Caco-2 (cell line): Measurements from ENCODE around the gene ALG3. TPM values are rescaled to one million over a fixed set of nuclear protein-coding genes. Genes with fewer than 3 reads are reported as not detected.

Source experiments
- BruUV-seq: library from RNA; stranded (reverse); fragments of 400-500 nt; replicated peaks from 2 replicates; lab custom pipeline; 2021; lab: Mats Ljungman, UMichigan
- CTCF ChIA-PET: fragments of 300-600 bp; sonication (Branson Sonifier 250); formaldehyde crosslinking; loops from one replicate; lab custom pipeline; 2022; ENCODE audit warnings: antibody characterized with exemption; lab: Charles Lee
- POLR2A ChIA-PET: fragments of 300-600 bp; sonication (Branson Sonifier 250); formaldehyde crosslinking; loops from one replicate; lab custom pipeline; 2022; ENCODE audit warnings: antibody characterized with exemption; lab: Charles Lee
- DNase-seq, 2 experiments: peaks; one replicate each; pipeline versions ENCODE4 v3.0.0 to v3.0.0-alpha.2; 2020 to 2022
- H3K27me3 ChIP-seq: replicated peaks from 2 replicates; pipeline ENCODE4 v1.6.0; 2011; ENCODE audit warnings: low read length; ENCODE audit not compliant: control insufficient read depth, insufficient read depth
- H3K36me3 ChIP-seq: 2 replicates; pipeline ENCODE4 v1.5.1; 2011; ENCODE audit warnings: low read length; ENCODE audit not compliant: control insufficient read depth, insufficient read depth
- H3K4me1 ChIP-seq: fragments of 250-450 bp; sonication (Bioruptor Pico); 2 replicates; pipeline ENCODE4 v1.5.1; 2020; ENCODE audit warnings: mild to moderate bottlenecking
- H3K4me3 ChIP-seq: 2 replicates; pipeline ENCODE4 v1.5.1; 2011; ENCODE audit warnings: low read depth, mild to moderate bottlenecking, control low read depth, low read length
- H3K9me3 ChIP-seq: fragments of 250-450 bp; sonication (Bioruptor Pico); 2 replicates; pipeline ENCODE4 v1.5.1; 2020; ENCODE audit warnings: mild to moderate bottlenecking, moderate library complexity
- H3K27ac Mint-ChIP-seq: one replicate; pipeline ENCODE4 v1.8.0; 2022; ENCODE audit warnings: mixed read lengths; ENCODE audit not compliant: unreplicated experiment
- H3K27me3 Mint-ChIP-seq: one replicate; pipeline ENCODE4 v1.8.0; 2022; ENCODE audit warnings: mixed read lengths; ENCODE audit not compliant: insufficient read depth, unreplicated experiment
- H3K36me3 Mint-ChIP-seq: one replicate; pipeline ENCODE4 v1.8.0; 2022; ENCODE audit warnings: mild to moderate bottlenecking, mixed read lengths; ENCODE audit not compliant: insufficient read depth, unreplicated experiment
- H3K4me1 Mint-ChIP-seq: one replicate; pipeline ENCODE4 v1.8.0; 2022; ENCODE audit warnings: low read depth, mixed read lengths; ENCODE audit not compliant: unreplicated experiment
- H3K4me3 Mint-ChIP-seq: one replicate; pipeline ENCODE4 v1.8.0; 2022; ENCODE audit warnings: mild to moderate bottlenecking, moderate library complexity, mixed read lengths; ENCODE audit not compliant: unreplicated experiment
- H3K9me3 Mint-ChIP-seq: one replicate; pipeline ENCODE4 v1.8.0; 2022; ENCODE audit warnings: mixed read lengths; ENCODE audit not compliant: unreplicated experiment
- intact Hi-C: fragments of 100-400 bp; cut with micrococcal nuclease; formaldehyde crosslinking; loops from one replicate; pipeline ENCODE4 v1.10.0; 2022; ENCODE audit not compliant: unreplicated experiment
- total RNA-seq: library from RNA; stranded (reverse); gene quantifications from 2 replicates; pipeline ENCODE4 v1.2.3, GENCODE V29; 2022
- TF ChIP-seq, protein P1 (sequence below), 2 experiments: fragments of 200-600 bp in 1 of 2; IDR thresholded peaks; 1 replicate in 1 of 2; 2 replicates in 1 of 2; pipeline versions ENCODE4 v1.5.1 to v1.8.0; 2011 to 2022; ENCODE audit warnings: antibody characterized with exemption in 1 of 2, control low read depth in 1 of 2, inconsistent platforms in 1 of 2, low read depth in 1 of 2, low read length in 1 of 2, mild to moderate bottlenecking in 1 of 2, moderate library complexity in 1 of 2; ENCODE audit not compliant: insufficient read depth in 1 of 2, severe bottlenecking in 1 of 2, unreplicated experiment in 1 of 2

ALG3 gene
- total RNA-seq, 1 experiment from 2014 or later, result 73.4 TPM

DNA sequence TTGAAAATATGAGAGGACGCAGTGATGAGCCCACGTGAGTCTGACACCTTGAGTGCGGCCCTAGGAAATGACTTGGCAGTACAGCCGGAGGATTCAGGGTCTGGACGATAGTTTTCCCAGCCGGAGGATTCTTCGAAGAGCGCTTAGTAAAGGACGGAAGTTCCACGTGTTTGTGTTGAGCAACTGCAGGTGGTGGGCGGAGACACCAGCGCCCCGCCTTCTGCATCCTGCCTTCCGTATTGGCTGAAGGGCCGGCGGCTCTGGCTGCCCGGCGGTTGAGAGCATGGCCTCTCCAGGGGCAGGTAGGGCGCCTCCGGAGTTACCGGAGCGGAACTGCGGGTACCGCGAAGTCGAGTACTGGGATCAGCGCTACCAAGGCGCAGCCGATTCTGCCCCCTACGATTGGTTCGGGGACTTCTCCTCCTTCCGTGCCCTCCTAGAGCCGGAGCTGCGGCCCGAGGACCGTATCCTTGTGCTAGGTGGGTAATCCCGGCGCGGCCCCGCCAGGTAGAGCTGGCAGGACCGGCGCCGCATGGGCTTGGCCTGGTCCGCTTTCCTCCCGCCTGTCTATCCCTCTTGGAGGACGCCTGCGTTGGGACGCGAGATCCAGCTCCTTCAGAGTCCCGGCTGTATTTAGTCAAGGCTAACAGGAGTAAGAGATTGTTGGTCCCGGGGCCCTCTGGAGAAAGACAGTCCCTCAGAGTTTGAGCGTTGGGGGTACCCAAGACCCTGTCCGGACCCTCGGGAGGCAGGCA lies 827 bp upstream of the ALG3 start, which contains the start of gene EEF1AKMT4:
EEF1AKMT4 (plus strand) TSS at position 261 of the 755 bp plus-strand sequence; CDS start at position 284, 23 bp downstream.
- Histone ChIP-seq H3K4me3 (peak within 1 kb of the TSS; percentile 89), H3K27me3 (no peaks in the 10 kb centered on the region), H3K4me1 (no peaks in the 10 kb centered on the region), H3K9me3 (no peaks in the 10 kb centered on the region), H3K36me3 (no peaks in the 10 kb centered on the region; the same call in 1 of the 2 replicates)
- ChIA-PET CTCF (interaction anchor here (0.6 to 1.0 kb wide), 3 partner anchors 9 to 75 kb away, joined by 4 to 5 read pairs (median 4); no protein-coding TSS in a partner anchor), POLR2A (no interaction called here)
- intact Hi-C loops, result loop anchor here (1.0 to 2.0 kb wide), 4 partner anchors 13 to 105 kb away; no protein-coding TSS in a partner anchor
- Mint-ChIP-seq H3K4me1 (no peaks in the 10 kb centered on the region), H3K36me3 (peaks cover 22% of the 10 kb centered on the region), H3K9me3 (no peaks in the 10 kb centered on the region), H3K27me3 (no peaks in the 10 kb centered on the region), H3K4me3 (peak within 1 kb of the TSS; percentile 89), H3K27ac (peak within 1 kb of the TSS; percentile 96)
- peak; percentile 97 to 98 for DNase-seq
- TF ChIP-seq, protein P1, sequence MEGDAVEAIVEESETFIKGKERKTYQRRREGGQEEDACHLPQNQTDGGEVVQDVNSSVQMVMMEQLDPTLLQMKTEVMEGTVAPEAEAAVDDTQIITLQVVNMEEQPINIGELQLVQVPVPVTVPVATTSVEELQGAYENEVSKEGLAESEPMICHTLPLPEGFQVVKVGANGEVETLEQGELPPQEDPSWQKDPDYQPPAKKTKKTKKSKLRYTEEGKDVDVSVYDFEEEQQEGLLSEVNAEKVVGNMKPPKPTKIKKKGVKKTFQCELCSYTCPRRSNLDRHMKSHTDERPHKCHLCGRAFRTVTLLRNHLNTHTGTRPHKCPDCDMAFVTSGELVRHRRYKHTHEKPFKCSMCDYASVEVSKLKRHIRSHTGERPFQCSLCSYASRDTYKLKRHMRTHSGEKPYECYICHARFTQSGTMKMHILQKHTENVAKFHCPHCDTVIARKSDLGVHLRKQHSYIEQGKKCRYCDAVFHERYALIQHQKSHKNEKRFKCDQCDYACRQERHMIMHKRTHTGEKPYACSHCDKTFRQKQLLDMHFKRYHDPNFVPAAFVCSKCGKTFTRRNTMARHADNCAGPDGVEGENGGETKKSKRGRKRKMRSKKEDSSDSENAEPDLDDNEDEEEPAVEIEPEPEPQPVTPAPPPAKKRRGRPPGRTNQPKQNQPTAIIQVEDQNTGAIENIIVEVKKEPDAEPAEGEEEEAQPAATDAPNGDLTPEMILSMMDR (IDR thresholded peaks at IDR 0.05; ENCODE audit: insufficient read depth in 1 of 2, low read depth in 1 of 2, low read length in 1 of 2, severe bottlenecking in 1 of 2, unreplicated experiment in 1 of 2), result peak; percentile 38 to 60
- TSS peak; percentile 51 for BruUV-seq

DNA sequence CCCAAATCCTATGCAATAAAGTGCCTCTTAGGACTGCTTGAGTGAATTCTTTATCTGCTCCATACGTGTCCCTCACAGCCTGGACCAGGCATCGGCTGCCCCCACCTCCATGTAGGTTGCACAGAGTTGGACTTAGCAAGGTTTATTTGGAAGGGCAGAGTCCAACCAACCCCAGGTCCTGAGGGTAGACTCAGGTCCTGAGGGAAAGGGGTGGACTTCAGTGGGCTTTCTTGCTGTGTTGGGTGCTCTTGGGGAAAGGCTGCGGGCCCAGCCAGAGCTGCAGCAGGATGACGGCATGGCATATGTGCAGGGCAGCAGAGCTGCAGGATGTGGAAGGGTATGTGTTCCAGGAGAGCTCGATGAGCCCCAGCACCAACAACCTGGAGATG lies 6.5 kb downstream of the ALG3 start:
- POLR2A ChIA-PET, result no interaction called here
- Histone ChIP-seq H3K4me1 (no peaks in the 10 kb centered on the region), H3K36me3 (no peaks in the 10 kb centered on the region; the same call in 1 of the 2 replicates), H3K9me3 (no peaks in the 10 kb centered on the region), H3K27me3 (no peaks in the 10 kb centered on the region), H3K4me3 (no peak overlapping the region)
- peaks cover 28% of the 10 kb centered on the region for H3K36me3 Mint-ChIP-seq
- H3K9me3 Mint-ChIP-seq, result no peaks in the 10 kb centered on the region
- no peaks in the 10 kb centered on the region for H3K27me3 Mint-ChIP-seq
- no peak overlapping the region for H3K4me3 Mint-ChIP-seq
- TF ChIP-seq, protein P1 (IDR thresholded peaks at IDR 0.05; ENCODE audit: insufficient read depth in 1 of 2, low read depth in 1 of 2, low read length in 1 of 2, severe bottlenecking in 1 of 2, unreplicated experiment in 1 of 2), result no peak
- no peak overlapping the region for H3K27ac Mint-ChIP-seq
- H3K4me1 Mint-ChIP-seq, result no peaks in the 10 kb centered on the region
- BruUV-seq, result no TSS peak
- no peak for DNase-seq
- intact Hi-C loops, result no loop called here
- CTCF ChIA-PET, result interaction anchor here (0.6 kb wide), 1 partner anchor 22 kb away, joined by 4 read pairs; no protein-coding TSS in a partner anchor

DNA sequence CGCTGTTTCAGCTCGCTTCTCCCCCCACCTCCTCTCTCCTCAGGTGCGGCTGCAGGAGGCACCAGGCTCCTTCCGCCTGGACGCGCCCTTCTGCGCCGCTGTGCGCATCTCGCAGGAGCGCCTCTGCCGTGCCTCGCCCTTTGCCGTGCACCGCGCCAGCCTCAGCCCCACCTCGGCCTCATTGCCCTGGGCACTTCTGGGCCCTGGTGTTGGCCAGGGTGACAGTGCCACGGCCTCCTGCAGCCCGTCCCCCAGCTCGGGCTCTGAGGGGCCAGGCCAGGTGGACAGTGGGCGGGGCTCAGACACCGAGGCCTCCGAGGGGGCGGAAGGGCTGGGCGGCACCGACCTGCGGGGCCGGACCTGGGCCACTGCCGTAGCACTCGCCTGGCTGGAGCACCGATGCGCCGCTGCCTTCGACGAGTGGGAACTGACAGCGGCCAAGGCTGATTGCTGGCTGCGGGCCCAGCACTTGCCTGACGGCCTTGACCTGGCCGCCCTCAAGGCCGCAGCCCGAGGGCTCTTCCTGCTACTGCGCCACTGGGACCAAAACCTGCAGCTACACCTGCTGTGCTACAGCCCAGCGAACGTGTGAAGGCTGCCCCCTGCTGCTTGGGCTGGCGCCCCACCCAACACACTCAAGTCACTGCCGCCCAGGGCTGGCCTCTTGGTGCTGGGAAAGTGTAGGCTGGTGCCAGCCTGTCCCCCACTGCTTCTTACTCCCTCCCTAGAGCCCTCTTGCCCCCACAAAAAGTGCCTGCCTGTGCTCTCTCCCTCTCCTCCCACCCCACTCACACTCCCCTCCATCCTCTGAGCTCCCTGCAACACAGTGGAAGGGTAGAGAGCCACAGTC lies 7.1 kb downstream of the ALG3 start:
- Mint-ChIP-seq H3K27ac (no peak overlapping the region), H3K27me3 (no peaks in the 10 kb centered on the region), H3K9me3 (no peaks in the 10 kb centered on the region), H3K4me3 (no peak overlapping the region), H3K36me3 (peaks cover 28% of the 10 kb centered on the region), H3K4me1 (no peaks in the 10 kb centered on the region)
- Histone ChIP-seq H3K4me3 (no peak overlapping the region), H3K9me3 (no peaks in the 10 kb centered on the region), H3K4me1 (no peaks in the 10 kb centered on the region), H3K36me3 (no peaks in the 10 kb centered on the region; the same call in 1 of the 2 replicates), H3K27me3 (no peaks in the 10 kb centered on the region)
- intact Hi-C loops, result no loop called here
- peak in 1 of 2 experiments; percentile 48 for DNase-seq
- BruUV-seq, result no TSS peak
- ChIA-PET POLR2A (no interaction called here), CTCF (no interaction called here)
- TF ChIP-seq, protein P1 (IDR thresholded peaks at IDR 0.05; ENCODE audit: insufficient read depth in 1 of 2, low read depth in 1 of 2, low read length in 1 of 2, severe bottlenecking in 1 of 2, unreplicated experiment in 1 of 2), result peak; percentile 11 to 35
